Activated CD4-positive, alpha-beta T cell treated with anti-CD3 and anti-CD28 coated beads for 24 hours (primary cell): ENCODE results near the gene VAPA.

Source experiments
- DNase-seq, 2 donors: peaks; one replicate each; pipeline ENCODE4 v3.0.0-alpha.2; 2020; ENCODE audit warnings: low read depth in 2 of 2

VAPA gene

GRCh38 chr18:9914584-9915290 lies 921 bp downstream of the VAPA start:
- DNase-seq: peak; percentile 58 to 68

- no peak for DNase-seq
These were observed 1.7 kb downstream of the VAPA start for GRCh38 chr18:9915291-9916076.

DNA sequence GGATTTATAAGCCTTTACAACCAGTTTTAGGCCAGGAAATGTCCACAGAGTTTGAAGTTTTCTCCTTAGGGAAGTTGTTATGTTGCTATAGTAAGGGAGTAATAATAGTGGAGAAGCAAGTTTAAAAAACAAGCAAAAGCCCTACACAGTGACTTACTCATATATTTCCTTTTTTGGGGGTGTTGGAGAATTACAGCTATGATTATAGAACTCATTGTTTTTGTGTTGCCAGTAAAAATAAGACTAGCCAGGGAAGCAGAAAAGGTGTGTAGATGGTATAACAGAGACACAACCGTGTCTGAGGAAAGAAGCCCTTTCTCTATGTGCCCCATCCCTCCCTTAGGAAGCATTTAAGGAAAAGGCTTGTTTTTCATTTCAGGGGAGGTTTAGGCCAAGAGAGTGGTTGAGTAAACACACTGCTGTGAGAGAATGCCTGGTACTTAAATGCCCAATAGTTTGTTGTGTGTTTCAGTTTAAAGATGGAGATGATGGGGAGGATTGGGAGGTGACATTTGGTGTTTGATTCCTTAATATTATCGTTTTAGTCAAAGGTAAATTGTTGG lies 2.3 kb downstream of the VAPA start:
- no peak for DNase-seq

DNA sequence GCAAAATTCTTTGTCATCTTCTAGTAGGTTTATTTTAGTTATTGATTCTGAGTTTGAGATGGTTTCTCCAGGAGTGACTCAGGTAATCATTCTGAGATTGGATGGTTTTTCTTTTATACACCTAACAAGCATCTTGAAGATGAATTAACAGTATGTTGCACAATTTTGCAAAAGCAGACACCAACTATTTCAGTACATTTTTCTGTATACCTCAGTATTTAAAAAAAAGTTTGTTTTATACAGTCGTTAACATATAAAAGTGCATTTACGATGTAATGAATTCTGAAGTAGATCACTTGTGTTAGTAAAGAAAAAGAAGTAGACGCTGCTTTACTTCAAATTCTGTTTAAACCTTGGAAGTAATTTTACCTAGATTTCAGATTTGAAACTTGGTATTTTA lies 3.0 kb downstream of the VAPA start:
- DNase-seq: no peak

DNA sequence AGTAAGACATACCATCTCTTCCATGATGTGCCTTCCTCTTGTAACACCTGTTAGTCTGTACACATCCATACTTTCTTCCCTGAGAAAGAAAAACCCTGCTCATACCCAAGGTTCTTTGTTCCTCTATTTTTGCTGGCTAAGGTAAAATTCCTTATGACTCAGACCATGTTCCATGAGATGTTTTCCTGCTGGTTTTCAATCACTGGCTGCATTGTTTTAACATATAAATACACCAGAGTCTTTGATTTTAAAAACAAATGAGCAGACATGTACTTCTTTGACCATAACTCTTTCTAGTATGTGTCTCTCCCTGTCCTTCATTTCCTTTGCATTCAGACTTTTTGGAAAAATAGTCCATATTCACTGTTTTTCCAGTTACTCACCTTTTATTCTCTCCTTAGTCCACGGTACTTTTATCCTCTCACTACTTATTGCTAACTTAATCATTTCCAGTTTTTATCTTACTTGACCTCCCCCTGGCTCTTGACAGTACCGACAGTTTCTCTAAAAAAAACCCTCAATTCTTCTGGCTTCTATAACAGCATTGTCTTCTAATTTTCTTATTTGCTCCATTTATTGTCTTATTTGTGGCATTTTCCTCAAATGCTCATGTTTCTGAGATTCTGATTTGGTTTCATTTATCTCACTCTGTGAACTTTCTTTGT lies 4.3 kb downstream of the VAPA start:
- DNase-seq: no peak

DNA sequence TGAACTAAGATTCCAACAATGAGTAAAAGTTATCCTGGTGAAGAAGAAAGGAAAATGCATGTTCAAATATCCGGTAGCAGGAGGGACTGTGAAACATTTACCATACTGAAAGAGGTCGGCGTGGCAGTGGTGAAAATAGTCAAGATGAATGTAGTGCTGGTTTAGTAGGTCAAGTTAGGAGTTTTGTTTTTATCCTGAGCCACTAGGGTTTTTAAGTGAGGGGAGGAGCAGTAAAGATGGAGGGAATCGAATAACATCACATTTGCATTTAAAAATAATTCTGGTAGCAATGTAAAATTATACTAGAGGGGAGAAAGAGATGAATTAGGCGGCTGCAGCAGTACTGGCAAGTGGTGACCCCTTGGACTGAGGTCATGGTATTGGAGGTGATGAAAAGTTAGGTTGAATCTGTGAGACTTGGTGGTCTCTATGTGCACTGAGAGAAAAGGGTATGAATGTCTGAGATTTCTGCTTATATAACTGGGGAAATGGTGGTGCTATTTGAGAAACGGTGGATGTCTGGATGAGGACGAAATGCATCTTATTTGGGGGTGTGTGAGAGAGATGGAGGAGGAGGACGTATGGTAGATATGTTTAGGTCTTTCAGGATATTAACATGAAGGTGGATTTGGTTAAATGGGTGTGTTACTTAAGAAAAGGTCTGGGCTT lies 5.9 kb downstream of the VAPA start:
- no peak for DNase-seq

DNA sequence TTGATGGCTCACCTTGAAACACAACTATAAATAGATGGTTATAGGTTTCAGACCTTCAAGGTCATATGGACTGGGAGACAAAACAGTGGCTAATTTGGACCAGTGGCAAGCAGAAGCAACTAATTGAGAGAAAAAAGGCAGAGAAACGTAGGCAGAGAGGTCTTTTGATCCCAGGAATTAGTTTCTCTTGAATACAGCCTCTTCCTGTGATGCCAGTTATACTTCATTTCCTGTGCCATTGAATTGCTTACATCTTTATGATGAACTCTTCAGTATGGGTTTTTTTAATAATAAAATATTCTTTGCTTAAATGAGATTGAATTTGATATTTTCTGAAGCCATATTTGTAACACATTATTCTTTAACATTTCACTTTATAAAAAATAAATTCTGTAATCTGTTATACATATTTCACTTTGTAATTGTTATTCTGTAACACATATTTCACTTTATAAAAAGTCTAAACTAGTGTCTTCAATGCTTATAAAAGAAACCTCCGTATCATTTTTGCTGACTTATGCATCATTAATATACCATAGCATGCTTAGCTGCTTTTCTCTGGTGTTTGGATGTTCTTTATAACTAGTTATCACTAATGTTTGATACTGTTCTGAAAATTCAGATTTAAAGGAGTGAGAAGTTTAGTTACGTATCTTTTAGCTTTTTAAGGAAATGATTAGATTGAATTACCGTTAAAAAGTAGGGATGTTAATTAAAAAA lies 8.9 kb downstream of the VAPA start:
- no peak for DNase-seq

GRCh38 chr18:9924371-9924943 lies 10.6 kb downstream of the VAPA start:
- no peak for DNase-seq

GRCh38 chr18:9925369-9925768 lies 11.6 kb downstream of the VAPA start:
- no peak for DNase-seq

DNA sequence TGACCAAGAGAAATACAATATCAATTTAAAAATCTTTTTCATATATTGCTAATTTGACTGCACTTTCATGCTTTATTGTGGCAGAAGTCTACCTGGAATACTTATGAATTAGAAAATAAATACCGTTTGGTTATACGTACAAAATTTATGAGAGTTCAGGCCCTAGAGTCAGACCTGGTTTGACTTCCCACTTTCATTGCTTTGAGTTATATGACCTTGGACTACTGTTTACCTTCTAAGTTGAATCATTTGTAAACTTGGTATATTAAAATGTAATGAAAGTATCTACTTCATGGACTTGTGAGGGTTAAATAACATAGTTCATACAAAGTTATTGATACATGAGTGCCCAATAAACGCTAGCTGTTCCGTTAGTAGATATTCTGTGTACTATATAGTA lies 12.0 kb downstream of the VAPA start:
- no peak for DNase-seq

DNA sequence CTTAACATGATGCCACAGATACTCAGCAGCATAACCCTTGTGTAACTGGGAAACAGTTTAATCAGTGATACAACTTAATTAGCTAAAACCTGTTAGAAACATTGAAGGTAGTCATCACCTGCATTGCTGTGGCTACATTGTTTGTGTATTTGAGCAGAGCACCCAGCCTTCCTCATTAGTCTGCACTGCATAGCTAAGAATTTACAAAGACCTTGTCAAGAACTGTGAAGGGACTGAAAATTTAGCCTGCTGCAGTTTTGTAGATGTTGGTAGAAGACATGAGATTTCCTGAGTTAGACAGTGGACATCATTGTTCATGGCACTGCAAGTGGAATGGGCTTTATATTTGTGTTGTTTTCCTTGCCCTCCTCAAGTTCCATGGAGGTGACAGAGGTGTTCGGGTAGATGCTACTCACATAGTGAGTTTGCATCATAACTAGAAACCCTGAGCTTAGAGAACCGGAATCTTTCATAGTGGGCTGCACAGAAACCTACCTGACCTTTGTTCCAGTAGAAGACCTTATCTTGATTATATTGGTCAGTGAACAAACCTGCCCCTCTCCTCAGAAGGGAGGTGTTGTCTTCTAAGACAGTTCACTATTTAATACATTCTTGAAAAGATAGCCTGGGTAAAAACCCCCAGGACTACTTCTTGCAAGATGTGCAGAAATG lies 12.5 kb downstream of the VAPA start:
- DNase-seq: no peak

GRCh38 chr18:9926977-9927376 lies 13.2 kb downstream of the VAPA start:
- no peak for DNase-seq

DNA sequence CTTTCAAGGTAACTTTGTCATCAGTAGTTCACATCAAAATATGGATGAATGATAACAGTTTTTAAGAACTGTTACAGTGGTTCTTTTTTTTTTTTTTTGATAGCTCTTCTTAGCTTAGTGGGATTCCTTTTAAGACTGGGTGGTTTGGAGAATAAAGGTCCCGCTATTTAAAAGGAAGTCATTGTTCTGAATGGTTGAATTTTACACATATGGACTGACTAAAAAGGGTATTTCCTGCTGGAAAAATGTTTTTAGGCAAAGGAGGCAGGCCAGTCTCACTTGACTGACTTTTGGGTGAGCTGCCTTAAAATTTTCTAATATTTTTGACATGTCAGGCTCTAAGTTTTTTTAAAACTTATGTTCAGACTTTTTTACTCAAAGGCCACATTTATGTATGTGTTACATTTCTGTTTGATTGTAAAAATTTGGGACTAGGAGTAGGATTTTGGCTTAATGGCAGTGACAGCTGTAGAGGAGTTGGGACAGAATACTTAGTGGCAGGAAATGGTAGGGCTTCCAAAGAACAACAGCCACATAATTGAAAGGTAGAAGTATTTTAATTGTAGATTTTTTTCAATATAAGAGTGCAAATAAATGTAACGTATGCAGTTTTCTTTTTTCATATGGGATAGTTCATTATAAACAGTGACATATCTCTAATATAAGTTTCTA lies 13.7 kb downstream of the VAPA start:
- DNase-seq: no peak

GRCh38 chr18:9928646-9929259 lies 14.9 kb downstream of the VAPA start:
- no peak for DNase-seq

GRCh38 chr18:9930299-9930884 lies 16.6 kb downstream of the VAPA start:
- DNase-seq: no peak

DNA sequence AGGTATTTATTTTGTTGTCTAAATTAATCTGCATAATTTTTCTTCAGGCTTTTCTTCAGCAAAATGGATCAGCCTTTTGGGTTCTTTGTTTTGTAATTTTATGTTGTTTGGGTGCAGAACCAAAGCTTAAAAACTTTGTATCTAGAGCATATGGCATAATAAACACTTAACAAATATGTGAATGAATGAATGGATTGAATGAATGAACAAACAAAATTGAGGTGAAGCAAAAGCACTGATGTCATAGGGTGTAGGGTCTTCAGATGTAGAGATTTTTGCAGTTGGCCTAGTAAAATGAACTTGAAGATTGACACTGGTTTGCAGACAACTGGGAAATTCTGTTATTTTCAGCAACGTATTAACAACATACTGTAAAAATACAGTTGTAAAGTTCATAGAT lies 17.3 kb downstream of the VAPA start:
- DNase-seq: no peak

GRCh38 chr18:9931678-9932077 lies 17.9 kb downstream of the VAPA start:
- DNase-seq: no peak

DNA sequence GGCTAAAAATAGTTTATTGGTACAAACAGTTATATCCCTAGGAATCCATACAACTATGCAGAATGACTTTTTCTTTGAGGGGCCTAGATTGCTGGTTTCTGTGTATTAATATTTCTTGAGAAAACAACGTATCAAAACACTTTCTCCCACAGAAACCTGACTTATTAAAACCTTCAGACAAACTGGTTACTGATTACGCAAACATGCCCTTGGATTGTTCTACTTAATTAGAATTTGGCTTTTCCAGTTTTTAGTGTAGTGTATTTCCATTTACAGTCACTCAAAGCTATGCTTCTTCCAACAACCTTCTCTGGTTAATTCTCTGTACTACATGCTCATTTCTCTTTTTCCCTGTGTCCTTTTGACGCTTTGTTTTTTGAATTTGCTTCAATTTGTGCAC lies 20.0 kb downstream of the VAPA start:
- no peak for DNase-seq

GRCh38 chr18:9934274-9934673 lies 20.5 kb downstream of the VAPA start:
- no peak for DNase-seq
